B cell (primary cell): ENCODE data around the gene ZNF638. TPM values are rescaled to one million over a fixed set of nuclear protein-coding genes. Genes with fewer than 3 reads are reported as not detected.

Experiments
- ATAC-seq: fragments of 200-7000 bp; cut with Tn5 transposase; one replicate; pipeline ENCODE4 v1.10.0; 2021; ENCODE audit warnings: low read depth, mild to moderate bottlenecking, moderate number of reproducible peaks, moderate library complexity
- CTCF ChIA-PET: fragments of 350-600 bp; sonication (Branson Sonifier 250); formaldehyde crosslinking; loops from one replicate; lab custom pipeline; 2021; ENCODE audit warnings: antibody characterized with exemption, inconsistent platforms; lab: Charles Lee
- POLR2A ChIA-PET: fragments of 350-600 bp; sonication (Branson Sonifier 250); formaldehyde crosslinking; loops from one replicate; lab custom pipeline; 2021; ENCODE audit warnings: antibody characterized with exemption; lab: Charles Lee
- DNase-seq: peaks from one replicate; pipeline ENCODE4 v3.0.0; 2013
- H2AFZ ChIP-seq: 2 replicates; pipeline ENCODE4 v1.6.1; 2012; ENCODE audit warnings: mild to moderate bottlenecking, low read depth, low read length; ENCODE audit not compliant: insufficient read depth, poor library complexity, severe bottlenecking
- H3K27ac ChIP-seq, 2 donors: 1 replicate in 1 of 2; 2 replicates in 1 of 2; pipeline ENCODE4 v1.5.1; 2012 to 2013; ENCODE audit warnings: low read length in 2 of 2, mild to moderate bottlenecking in 2 of 2, moderate library complexity in 1 of 2
- H3K27me3 ChIP-seq, 4 experiments: fragments of 200-600 bp in 1 of 4; sonication (generic) in 1 of 4; replicated peaks in 1 of 4; 1 replicate in 2 of 4; 2 replicates in 2 of 4; pipeline versions ENCODE4 v1.6.1 to v1.7.0; 2013 to 2016; ENCODE audit warnings: low read length in 3 of 4, mild to moderate bottlenecking in 2 of 4, mixed read lengths in 1 of 4, moderate library complexity in 1 of 4; ENCODE audit not compliant: insufficient read depth in 4 of 4, control insufficient read depth in 3 of 4; ENCODE audit errors: control extremely low read depth in 1 of 4
- H3K36me3 ChIP-seq, 2 experiments: replicated peaks in 1 of 2; 1 replicate in 1 of 2; 2 replicates in 1 of 2; pipeline versions ENCODE4 v1.6.1 to v1.7.1; 2013; ENCODE audit warnings: low read length in 1 of 2; ENCODE audit not compliant: insufficient read depth in 2 of 2, control insufficient read depth in 1 of 2; ENCODE audit errors: control extremely low read depth in 1 of 2, extremely low read depth in 1 of 2
- H3K4me1 ChIP-seq, 2 donors: fragments of 200-600 bp in 1 of 2; sonication (generic) in 1 of 2; 1 replicate in 1 of 2; 2 replicates in 1 of 2; pipeline versions ENCODE4 v1.5.1 to v1.6.1; 2013 to 2017; ENCODE audit warnings: low read length in 2 of 2; ENCODE audit not compliant: control insufficient read depth in 2 of 2, insufficient read depth in 2 of 2
- H3K4me2 ChIP-seq: replicated peaks from 2 replicates; pipeline ENCODE3; 2012; ENCODE audit warnings: mild to moderate bottlenecking, low read depth, low read length; ENCODE audit not compliant: poor library complexity, severe bottlenecking
- H3K4me3 ChIP-seq, 5 experiments: fragments of 200-600 bp in 1 of 5; sonication (generic) in 1 of 5; 1 replicate in 3 of 5; 2 replicates in 2 of 5; pipeline versions ENCODE4 v1.5.1 to v1.7.0; 2011 to 2016; ENCODE audit warnings: low read length in 4 of 5, mild to moderate bottlenecking in 4 of 5, low read depth in 2 of 5, control low read depth in 1 of 5, moderate library complexity in 1 of 5; ENCODE audit not compliant: insufficient read depth in 1 of 5; ENCODE audit errors: control extremely low read depth in 1 of 5, extremely low read depth in 1 of 5
- H3K79me2 ChIP-seq: fragments of 200-600 bp; sonication (generic); one replicate; pipeline ENCODE4 v1.6.0; 2016; ENCODE audit warnings: low read length; ENCODE audit not compliant: control insufficient read depth, insufficient read depth
- H3K9ac ChIP-seq: fragments of 200-600 bp; sonication (generic); 2 replicates; pipeline ENCODE4 v1.6.1; 2017; ENCODE audit warnings: mild to moderate bottlenecking, low read length, moderate library complexity
- H3K9me3 ChIP-seq, 3 donors: one replicate each; pipeline versions ENCODE4 v1.6.1 to v1.7.1; 2013; ENCODE audit warnings: low read length in 2 of 3; ENCODE audit not compliant: control insufficient read depth in 2 of 3, insufficient read depth in 1 of 3; ENCODE audit errors: control extremely low read depth in 1 of 3
- H4K20me1 ChIP-seq: 2 replicates; pipeline ENCODE4 v1.6.0; 2012; ENCODE audit warnings: mild to moderate bottlenecking, low read length; ENCODE audit not compliant: insufficient read depth, control insufficient read depth, poor library complexity, severe bottlenecking
- H3K27ac Mint-ChIP-seq: one replicate; pipeline ENCODE4 v1.8.0; 2021; ENCODE audit warnings: mixed read lengths
- H3K27me3 Mint-ChIP-seq: one replicate; pipeline ENCODE4 v1.8.0; 2021; ENCODE audit warnings: mixed read lengths
- H3K4me1 Mint-ChIP-seq: one replicate; pipeline ENCODE4 v1.8.0; 2021; ENCODE audit warnings: mixed read lengths
- H3K4me3 Mint-ChIP-seq: one replicate; pipeline ENCODE4 v1.8.0; 2021; ENCODE audit warnings: mixed read lengths
- H3K9me3 Mint-ChIP-seq: one replicate; pipeline ENCODE4 v1.8.0; 2022; ENCODE audit warnings: mixed read lengths; ENCODE audit not compliant: insufficient read depth
- EZH2 ChIP-seq: IDR thresholded peaks from 2 replicates; pipeline ENCODE4 v1.6.1; 2012; ENCODE audit warnings: borderline replicate concordance, low read depth, mild to moderate bottlenecking, moderate library complexity, low read length; ENCODE audit not compliant: insufficient read depth, poor library complexity, severe bottlenecking
- WGBS: methylation state at CpG from one replicate; pipeline ENCODE4 v1.1.5; 2013; ENCODE audit warnings: missing lambda C conversion rate; ENCODE audit not compliant: insufficient coverage; 5-methylcytosine and 5-hydroxymethylcytosine counted together
- intact Hi-C: fragments of 100-400 bp; cut with micrococcal nuclease; formaldehyde crosslinking; loops from one replicate; pipeline ENCODE4 v1.10.0; 2022
- polyA plus RNA-seq: library from polyadenylated mRNA; depleted of rRNA; stranded (reverse); fragments of >200 nt; gene quantifications from 2 replicates; pipeline ENCODE4 v1.2.3, GENCODE V29; 2012
- total RNA-seq, 2 donors: library from RNA; stranded (reverse); fragments of 120-200 nt in 1 of 2; gene quantifications; 1 replicate in 1 of 2; 2 replicates in 1 of 2; pipeline versions ENCODE4 v1.2.3 to v1.2.4, GENCODE V29; 2013 to 2022
- TF ChIP-seq, protein P1 (sequence below): fragments of 200-600 bp; IDR thresholded peaks from one replicate; pipeline ENCODE4 v1.8.0; 2022; ENCODE audit warnings: antibody characterized with exemption, mild to moderate bottlenecking

ZNF638 gene
- total and polyA plus RNA-seq, 2 donors (not counting 1 experiment from before 2014, with no cell fraction given): 60.1 to 221 TPM

- H3K27ac ChIP-seq: no peak overlapping the region
- peaks cover 0 to 2% (median 0%) of the 10 kb centered on the region in 3 donors for H3K9me3 ChIP-seq
- H3K4me2 ChIP-seq: no peak overlapping the region
- intact Hi-C loops: no loop called here
- no peaks in the 10 kb centered on the region for H3K36me3 ChIP-seq
- H3K9me3 Mint-ChIP-seq: no peaks in the 10 kb centered on the region
- no peak overlapping the region for H3K4me3 ChIP-seq
- H3K27me3 Mint-ChIP-seq: peaks cover 43% of the 10 kb centered on the region
- no peak overlapping the region for H3K4me3 Mint-ChIP-seq
- 93% methylated on average over 1 of the region's 4 CpGs for WGBS
- H3K4me1 ChIP-seq: peaks cover 24 to 28% of the 10 kb centered on the region in 2 donors
- TF ChIP-seq, protein P1, sequence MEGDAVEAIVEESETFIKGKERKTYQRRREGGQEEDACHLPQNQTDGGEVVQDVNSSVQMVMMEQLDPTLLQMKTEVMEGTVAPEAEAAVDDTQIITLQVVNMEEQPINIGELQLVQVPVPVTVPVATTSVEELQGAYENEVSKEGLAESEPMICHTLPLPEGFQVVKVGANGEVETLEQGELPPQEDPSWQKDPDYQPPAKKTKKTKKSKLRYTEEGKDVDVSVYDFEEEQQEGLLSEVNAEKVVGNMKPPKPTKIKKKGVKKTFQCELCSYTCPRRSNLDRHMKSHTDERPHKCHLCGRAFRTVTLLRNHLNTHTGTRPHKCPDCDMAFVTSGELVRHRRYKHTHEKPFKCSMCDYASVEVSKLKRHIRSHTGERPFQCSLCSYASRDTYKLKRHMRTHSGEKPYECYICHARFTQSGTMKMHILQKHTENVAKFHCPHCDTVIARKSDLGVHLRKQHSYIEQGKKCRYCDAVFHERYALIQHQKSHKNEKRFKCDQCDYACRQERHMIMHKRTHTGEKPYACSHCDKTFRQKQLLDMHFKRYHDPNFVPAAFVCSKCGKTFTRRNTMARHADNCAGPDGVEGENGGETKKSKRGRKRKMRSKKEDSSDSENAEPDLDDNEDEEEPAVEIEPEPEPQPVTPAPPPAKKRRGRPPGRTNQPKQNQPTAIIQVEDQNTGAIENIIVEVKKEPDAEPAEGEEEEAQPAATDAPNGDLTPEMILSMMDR: no peak
- no peak for TF ChIP-seq EZH2
- no peaks in the 10 kb centered on the region for H4K20me1 ChIP-seq
- H3K4me1 Mint-ChIP-seq: peaks cover 19% of the 10 kb centered on the region
- no peaks in the 10 kb centered on the region for H3K79me2 ChIP-seq
- CTCF ChIA-PET: no interaction called here
- no peak overlapping the region for H3K9ac ChIP-seq
- no peak overlapping the region for H3K27ac Mint-ChIP-seq
- DNase-seq: no peak
- peaks cover 0 to 42% (median 22%) of the 10 kb centered on the region in 4 experiments for H3K27me3 ChIP-seq
- POLR2A ChIA-PET: interaction anchor here (0.5 kb wide), 1 partner anchor 82 kb away, joined by 7 read pairs; no protein-coding TSS in a partner anchor
- no peak overlapping the region for H2AFZ ChIP-seq
- no peak for ATAC-seq
These were observed 120.1 kb downstream of the ZNF638 start for GRCh38 chr2:71451705-71452104.

- H4K20me1 ChIP-seq: no peaks in the 10 kb centered on the region
- 20% methylated on average over 1 of the region's 2 CpGs for WGBS
- peak; percentile 21 for DNase-seq
- ChIA-PET POLR2A (no interaction called here), CTCF (no interaction called here)
- H3K9me3 ChIP-seq: peaks cover 0 to 2% (median 0%) of the 10 kb centered on the region in 3 donors
- no peaks in the 10 kb centered on the region for H3K36me3 ChIP-seq
- H3K4me1 ChIP-seq: peaks cover 24 to 28% of the 10 kb centered on the region in 2 donors
- no peak overlapping the region for H3K27ac ChIP-seq
- peak; percentile 62 for ATAC-seq
- H3K4me2 ChIP-seq: peak overlapping the region; percentile 16
- Mint-ChIP-seq H3K9me3 (no peaks in the 10 kb centered on the region), H3K27me3 (peaks cover 49% of the 10 kb centered on the region), H3K4me1 (peaks cover 19% of the 10 kb centered on the region), H3K27ac (no peak overlapping the region), H3K4me3 (peak overlapping the region; percentile 52)
- H3K27me3 ChIP-seq: peaks cover 0 to 42% (median 22%) of the 10 kb centered on the region in 4 experiments
- H3K9ac ChIP-seq: no peak overlapping the region
- intact Hi-C loops: no loop called here
- TF ChIP-seq EZH2: no peak
- TF ChIP-seq, protein P1: no peak
- H3K79me2 ChIP-seq: no peaks in the 10 kb centered on the region
- peak overlapping the region in 1 of 5 experiments; percentile 46 for H3K4me3 ChIP-seq
- no peak overlapping the region for H2AFZ ChIP-seq
These were observed 121.0 kb downstream of the ZNF638 start for GRCh38 chr2:71452565-71452964.
